HUES64 (cell line): ENCODE measurements around the gene MAP3K2.
"Not testable (repeated sequence)": the region's sequence is repeated elsewhere in the genome, so short reads cannot be mapped to it uniquely, and the experiment has no call there.

Source experiments
- H3K27ac ChIP-seq: 2 replicates; pipeline ENCODE4 v1.7.0; 2013; ENCODE audit warnings: low read depth, low read length, inconsistent platforms
- H3K27me3 ChIP-seq: 2 replicates; pipeline ENCODE4 v1.6.1; 2013; ENCODE audit warnings: mild to moderate bottlenecking, low read length; ENCODE audit not compliant: insufficient read depth
- H3K36me3 ChIP-seq: 2 replicates; pipeline ENCODE4 v1.6.1; 2013; ENCODE audit warnings: mild to moderate bottlenecking, low read length; ENCODE audit not compliant: insufficient read depth
- H3K4me1 ChIP-seq: 2 replicates; pipeline ENCODE4 v1.6.1; 2013; ENCODE audit warnings: mild to moderate bottlenecking, low read length, moderate library complexity; ENCODE audit not compliant: insufficient read depth
- H3K4me3 ChIP-seq: 2 replicates; pipeline ENCODE4 v1.5.1; 2013; ENCODE audit warnings: mild to moderate bottlenecking, low read length, moderate library complexity
- H3K9ac ChIP-seq: 2 replicates; pipeline ENCODE4 v1.6.1; 2013; ENCODE audit warnings: mild to moderate bottlenecking, low read depth, low read length
- H3K9me3 ChIP-seq: 2 replicates; pipeline ENCODE4 v1.6.1; 2013; ENCODE audit warnings: low read depth, low read length; ENCODE audit not compliant: insufficient read depth
- WGBS: fragments of 150-250, 120-280 bp; methylation state at CpG from one replicate; pipeline ENCODE4 v1.1.7; 2013; ENCODE audit warnings: missing lambda C conversion rate; 5-methylcytosine and 5-hydroxymethylcytosine counted together

The MAP3K2 gene

GRCh38 chr2:127356531-127356930, 31.2 kb downstream of the MAP3K2 start:
- H3K9ac ChIP-seq: no peak overlapping the region
- no peaks in the 10 kb centered on the region for H3K9me3 ChIP-seq
- no peaks in the 10 kb centered on the region for H3K36me3 ChIP-seq
- WGBS: 90% methylated on average over 2 of the region's 3 CpGs
- no peak overlapping the region for H3K4me3 ChIP-seq
- H3K27ac ChIP-seq: no peak overlapping the region
- H3K4me1 ChIP-seq: peaks cover 27% of the 10 kb centered on the region
- no peaks in the 10 kb centered on the region for H3K27me3 ChIP-seq

GRCh38 chr2:127355407-127356008, 32.3 kb downstream of the MAP3K2 start:
- Histone ChIP-seq H3K4me1 (peaks cover 25% of the 10 kb centered on the region), H3K36me3 (no peaks in the 10 kb centered on the region), H3K27me3 (no peaks in the 10 kb centered on the region), H3K9me3 (no peaks in the 10 kb centered on the region), H3K27ac (no peak overlapping the region), H3K4me3 (no peak overlapping the region), H3K9ac (no peak overlapping the region)
- 83% methylated on average over 4 of the region's 4 CpGs for WGBS

- not testable (repeated sequence) for H3K27me3 ChIP-seq, H3K4me3 ChIP-seq, H3K9ac ChIP-seq, H3K36me3 ChIP-seq, H3K27ac ChIP-seq, H3K9me3 ChIP-seq
- H3K4me1 ChIP-seq: peaks cover 11% of the 10 kb centered on the region
- 0% methylated on average over 1 of the region's 6 CpGs for WGBS
Measured at GRCh38 chr2:127353873-127354676, 33.7 kb downstream of the MAP3K2 start.

GRCh38 chr2:127353223-127353622, 34.6 kb downstream of the MAP3K2 start:
- not testable (repeated sequence) for H3K4me1 ChIP-seq, H3K36me3 ChIP-seq, H3K9me3 ChIP-seq, H3K9ac ChIP-seq, H3K4me3 ChIP-seq, H3K27me3 ChIP-seq, H3K27ac ChIP-seq
- WGBS: 97% methylated on average over 35 of the region's 35 CpGs

- no peaks in the 10 kb centered on the region for H3K36me3 ChIP-seq
- H3K4me1 ChIP-seq: no peaks in the 10 kb centered on the region
- H3K9ac ChIP-seq: no peak overlapping the region
- H3K27me3 ChIP-seq: no peaks in the 10 kb centered on the region
- no peak overlapping the region for H3K27ac ChIP-seq
- WGBS: 97% methylated on average over 2 of the region's 2 CpGs
- H3K9me3 ChIP-seq: no peaks in the 10 kb centered on the region
- no peak overlapping the region for H3K4me3 ChIP-seq
Measured at GRCh38 chr2:127351603-127352002, 36.2 kb downstream of the MAP3K2 start.

GRCh38 chr2:127348426-127349000, 39.3 kb downstream of the MAP3K2 start:
- 96% methylated on average over 1 of the region's 1 CpG for WGBS
- H3K27me3 ChIP-seq: no peaks in the 10 kb centered on the region
- H3K9me3 ChIP-seq: no peaks in the 10 kb centered on the region
- no peaks in the 10 kb centered on the region for H3K36me3 ChIP-seq
- H3K4me3 ChIP-seq: no peak overlapping the region
- no peaks in the 10 kb centered on the region for H3K4me1 ChIP-seq
- no peak overlapping the region for H3K27ac ChIP-seq
- H3K9ac ChIP-seq: no peak overlapping the region

DNA sequence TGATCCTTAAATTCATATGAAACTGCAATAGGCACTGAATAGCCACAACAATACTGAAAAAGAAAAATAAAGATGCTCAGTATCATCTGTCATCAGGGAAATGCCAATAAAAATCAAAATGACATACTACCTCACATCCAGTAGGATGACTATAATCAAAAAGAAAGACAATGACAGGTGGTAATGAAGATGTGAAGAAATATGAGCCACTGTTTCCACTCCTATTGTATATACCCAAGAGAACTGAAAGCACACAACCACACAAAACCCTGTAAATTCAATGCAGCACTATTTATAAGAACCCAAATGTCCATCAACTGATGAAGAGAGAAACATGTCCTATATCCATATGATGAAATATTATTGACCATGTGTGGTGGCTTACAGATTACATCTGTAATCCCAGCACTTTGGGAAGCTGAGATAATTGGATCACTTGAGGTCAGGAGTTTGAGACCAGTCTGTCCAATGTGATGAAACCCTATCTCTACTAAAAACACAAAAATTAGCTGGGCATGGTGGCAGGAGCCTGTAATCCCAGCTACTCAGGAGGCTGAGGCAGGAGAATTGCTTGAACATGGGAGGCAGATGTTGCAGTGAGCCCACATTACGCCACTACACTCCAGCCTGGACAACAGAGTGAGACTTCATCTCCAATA, 39.9 kb downstream of the MAP3K2 start:
- Histone ChIP-seq H3K9ac (no peak overlapping the region), H3K9me3 (no peaks in the 10 kb centered on the region), H3K27ac (no peak overlapping the region), H3K27me3 (no peaks in the 10 kb centered on the region), H3K4me3 (no peak overlapping the region), H3K4me1 (no peaks in the 10 kb centered on the region), H3K36me3 (no peaks in the 10 kb centered on the region)
- whole genome bisulfite sequencing: 100% methylated on average over 1 of the region's 1 CpG

DNA sequence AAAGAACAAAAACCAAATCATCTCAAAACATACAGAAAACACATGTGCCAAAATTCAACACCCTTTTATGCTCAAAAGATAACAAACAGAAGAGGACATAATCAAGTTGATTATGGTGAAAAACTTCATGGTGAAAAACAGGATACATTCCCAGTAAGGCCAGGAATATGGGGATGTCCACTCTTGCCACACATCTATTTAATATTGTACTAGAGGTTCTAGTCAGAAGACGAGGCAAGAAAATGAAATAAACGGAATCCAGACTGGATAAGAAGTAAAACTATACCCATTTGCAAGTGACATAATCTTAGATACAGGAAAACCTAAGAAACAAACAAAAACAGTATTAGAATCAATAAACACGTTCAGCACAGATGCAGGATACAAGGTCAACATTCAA, 40.8 kb downstream of the MAP3K2 start:
- WGBS: 90% methylated on average over 3 of the region's 3 CpGs
- no peak overlapping the region for H3K9ac ChIP-seq
- no peaks in the 10 kb centered on the region for H3K27me3 ChIP-seq
- H3K27ac ChIP-seq: no peak overlapping the region
- H3K4me1 ChIP-seq: no peaks in the 10 kb centered on the region
- no peaks in the 10 kb centered on the region for H3K9me3 ChIP-seq
- 0 out of 2 replicates have a peak, but pooled peaks cover 4% of the 10 kb centered on the region for H3K36me3 ChIP-seq
- H3K4me3 ChIP-seq: no peak overlapping the region

GRCh38 chr2:127343277-127343676, 44.5 kb downstream of the MAP3K2 start:
- H3K4me1 ChIP-seq: no peaks in the 10 kb centered on the region
- H3K27ac ChIP-seq: no peak overlapping the region
- no CpG with 5 or more reads among the region's 2 CpGs for WGBS
- no peak overlapping the region for H3K9ac ChIP-seq
- H3K36me3 ChIP-seq: peaks cover 10% of the 10 kb centered on the region; the same call in 1 of the 2 replicates
- no peak overlapping the region for H3K4me3 ChIP-seq
- H3K9me3 ChIP-seq: no peaks in the 10 kb centered on the region
- no peaks in the 10 kb centered on the region for H3K27me3 ChIP-seq

DNA sequence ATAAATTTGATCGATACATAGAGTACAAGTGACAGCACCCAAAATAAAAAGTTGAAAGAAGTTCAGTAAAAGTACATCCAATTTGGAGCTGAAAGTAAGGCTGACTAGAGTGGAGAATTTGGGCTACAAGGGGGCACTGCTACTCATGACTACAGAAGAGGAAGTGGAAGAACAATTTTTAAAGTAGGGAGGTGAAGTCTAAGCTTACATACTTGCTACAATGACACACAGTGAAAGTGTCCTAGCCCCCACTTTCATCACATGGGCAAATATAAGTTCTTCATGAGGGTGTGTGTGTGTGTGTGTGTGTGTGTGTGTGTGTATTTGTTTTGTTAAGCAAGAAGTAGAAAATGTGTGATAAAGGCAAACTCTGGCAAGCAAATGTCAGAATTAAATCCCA, 45.7 kb downstream of the MAP3K2 start:
- Histone ChIP-seq H3K9me3 (no peaks in the 10 kb centered on the region), H3K4me3 (no peak overlapping the region), H3K9ac (no peak overlapping the region), H3K4me1 (no peaks in the 10 kb centered on the region), H3K27me3 (no peaks in the 10 kb centered on the region), H3K36me3 (peaks cover 22% of the 10 kb centered on the region), H3K27ac (no peak overlapping the region)
- WGBS: 100% methylated on average over 1 of the region's 1 CpG

DNA sequence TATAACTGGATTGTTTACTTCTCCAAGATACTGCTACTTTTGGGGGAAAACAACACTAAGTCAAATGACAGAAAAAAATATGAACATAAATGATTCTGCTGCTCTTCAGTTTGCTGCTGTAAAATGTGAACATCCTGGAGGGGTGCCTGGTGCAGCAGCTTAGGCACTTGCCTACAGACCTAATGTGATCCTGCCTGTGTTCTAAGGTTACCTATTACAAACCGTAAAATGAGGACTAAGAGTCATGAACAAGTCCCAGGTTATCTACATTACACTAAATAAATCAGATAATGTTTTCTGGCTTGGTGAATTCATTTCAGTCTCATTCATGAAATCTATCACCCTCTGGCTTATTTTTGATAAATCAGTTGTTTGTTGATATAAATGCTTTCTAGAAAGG, 55.4 kb downstream of the MAP3K2 start:
- no peaks in the 10 kb centered on the region for H3K9me3 ChIP-seq
- no peaks in the 10 kb centered on the region for H3K27me3 ChIP-seq
- H3K4me1 ChIP-seq: no peaks in the 10 kb centered on the region
- H3K9ac ChIP-seq: no peak overlapping the region
- no peak overlapping the region for H3K27ac ChIP-seq
- H3K4me3 ChIP-seq: no peak overlapping the region
- H3K36me3 ChIP-seq: peaks cover 23% of the 10 kb centered on the region
- 100% methylated on average over 1 of the region's 1 CpG for WGBS
